H1 (cell line): ENCODE results near the gene RTN4RL2.

Source experiments
- SP2 ChIP-seq: IDR thresholded peaks from 2 replicates; pipeline ENCODE4 v1.6.1; 2012; ENCODE audit warnings: mild to moderate bottlenecking, low read length, inconsistent platforms
- TF ChIP-seq, protein P1 (sequence below), 3 experiments: IDR thresholded peaks; 1 replicate in 2 of 3; 2 replicates in 1 of 3; pipeline versions ENCODE4 v1.5.1 to v1.6.1; 2011; ENCODE audit warnings: low read length in 3 of 3, mild to moderate bottlenecking in 3 of 3, inconsistent platforms in 2 of 3, low read depth in 1 of 3, moderate library complexity in 1 of 3; ENCODE audit not compliant: insufficient read depth in 1 of 3; ENCODE audit errors: control extremely low read depth in 1 of 3

DNA sequence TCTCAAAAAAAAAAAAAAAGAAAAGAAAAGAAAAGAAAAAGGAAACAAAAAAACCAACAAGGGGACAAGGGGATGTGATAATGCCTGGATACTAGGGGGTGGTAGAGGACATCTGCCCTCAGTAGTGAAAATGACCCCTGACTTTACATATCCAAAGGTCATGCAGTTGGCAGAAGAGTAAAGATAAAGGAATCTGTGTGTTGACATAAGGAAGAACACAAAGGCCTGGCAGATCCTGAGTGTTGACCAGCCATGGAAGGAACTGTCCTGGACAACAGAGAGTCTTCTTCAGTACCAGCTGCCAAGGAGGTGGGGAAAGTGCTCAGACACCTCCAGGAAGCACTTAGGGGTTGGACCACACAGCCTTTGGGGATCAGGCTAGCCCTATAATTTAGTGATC is 42.5 kb downstream of the RTN4RL2 start:
- TF ChIP-seq, protein P1, sequence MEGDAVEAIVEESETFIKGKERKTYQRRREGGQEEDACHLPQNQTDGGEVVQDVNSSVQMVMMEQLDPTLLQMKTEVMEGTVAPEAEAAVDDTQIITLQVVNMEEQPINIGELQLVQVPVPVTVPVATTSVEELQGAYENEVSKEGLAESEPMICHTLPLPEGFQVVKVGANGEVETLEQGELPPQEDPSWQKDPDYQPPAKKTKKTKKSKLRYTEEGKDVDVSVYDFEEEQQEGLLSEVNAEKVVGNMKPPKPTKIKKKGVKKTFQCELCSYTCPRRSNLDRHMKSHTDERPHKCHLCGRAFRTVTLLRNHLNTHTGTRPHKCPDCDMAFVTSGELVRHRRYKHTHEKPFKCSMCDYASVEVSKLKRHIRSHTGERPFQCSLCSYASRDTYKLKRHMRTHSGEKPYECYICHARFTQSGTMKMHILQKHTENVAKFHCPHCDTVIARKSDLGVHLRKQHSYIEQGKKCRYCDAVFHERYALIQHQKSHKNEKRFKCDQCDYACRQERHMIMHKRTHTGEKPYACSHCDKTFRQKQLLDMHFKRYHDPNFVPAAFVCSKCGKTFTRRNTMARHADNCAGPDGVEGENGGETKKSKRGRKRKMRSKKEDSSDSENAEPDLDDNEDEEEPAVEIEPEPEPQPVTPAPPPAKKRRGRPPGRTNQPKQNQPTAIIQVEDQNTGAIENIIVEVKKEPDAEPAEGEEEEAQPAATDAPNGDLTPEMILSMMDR (IDR thresholded peaks at IDR 0.05; ENCODE audit: control extremely low read depth in 1 of 3, insufficient read depth in 1 of 3, low read depth in 1 of 3, low read length in 3 of 3): no peak
- TF ChIP-seq SP2: no peak
